GM12874 (cell line): ENCODE results near the gene FBXO31.

Experiments used
- CTCF ChIP-seq: IDR thresholded peaks from 2 replicates; pipeline ENCODE4 v1.5.1; 2011; ENCODE audit warnings: low read depth, mild to moderate bottlenecking, control low read depth, low read length, moderate library complexity; ENCODE audit not compliant: insufficient read depth

FBXO31 gene

GRCh38 chr16:87321336-87322107 is 62.1 kb downstream of the FBXO31 start:
- TF ChIP-seq CTCF = no peak

GRCh38 chr16:87320510-87321227 is 62.9 kb downstream of the FBXO31 start:
- no peak for TF ChIP-seq CTCF

- no peak for TF ChIP-seq CTCF
These were observed 63.5 kb downstream of the FBXO31 start for GRCh38 chr16:87319997-87320491.

- no peak for TF ChIP-seq CTCF
These were observed 64.6 kb downstream of the FBXO31 start for GRCh38 chr16:87319011-87319410.

GRCh38 chr16:87317750-87318644 is 65.6 kb downstream of the FBXO31 start:
- TF ChIP-seq CTCF = no peak

- peak; percentile 72 for TF ChIP-seq CTCF
These were observed 66.4 kb downstream of the FBXO31 start, which contains the start of gene C16orf95 for GRCh38 chr16:87316923-87317749. Gene C16orf95, minus strand, starts transcription at chr16:87317392. Its CDS starts 150 bp downstream, at chr16:87317242.
